ENCODE results near the gene SLC49A3. TPM values are rescaled to one million over a fixed set of nuclear protein-coding genes. Genes with fewer than 3 reads are reported as not detected.
A peak's percentile ranks its signal among the peaks of the same experiment; 100 is the strongest.

Gene SLC49A3
- total RNA-seq, 1 donor from 2014 or later, result 1.9 TPM

DNA sequence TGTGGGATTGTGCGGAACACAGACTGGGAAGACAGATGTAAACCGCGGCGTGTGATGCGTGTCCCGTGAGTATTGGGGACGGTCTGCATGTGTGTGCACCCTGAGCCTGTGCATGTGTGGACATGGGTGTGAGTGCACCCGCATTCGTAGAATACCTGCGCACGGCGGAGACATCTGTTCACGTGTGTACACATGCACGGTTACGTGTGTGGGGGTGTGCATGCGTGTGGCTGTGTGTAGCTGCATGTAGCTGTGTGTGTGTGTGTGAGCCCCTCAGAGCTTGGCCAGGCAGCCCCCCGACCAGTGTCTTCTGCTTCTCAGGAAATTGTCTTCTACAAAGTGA is 34.5 kb downstream of the SLC49A3 start:
- H3K4me3 ChIP-seq, result no peak overlapping the region
- H4K20me1 ChIP-seq (ENCODE audit: low read depth), result no peaks in the 10 kb centered on the region

DNA sequence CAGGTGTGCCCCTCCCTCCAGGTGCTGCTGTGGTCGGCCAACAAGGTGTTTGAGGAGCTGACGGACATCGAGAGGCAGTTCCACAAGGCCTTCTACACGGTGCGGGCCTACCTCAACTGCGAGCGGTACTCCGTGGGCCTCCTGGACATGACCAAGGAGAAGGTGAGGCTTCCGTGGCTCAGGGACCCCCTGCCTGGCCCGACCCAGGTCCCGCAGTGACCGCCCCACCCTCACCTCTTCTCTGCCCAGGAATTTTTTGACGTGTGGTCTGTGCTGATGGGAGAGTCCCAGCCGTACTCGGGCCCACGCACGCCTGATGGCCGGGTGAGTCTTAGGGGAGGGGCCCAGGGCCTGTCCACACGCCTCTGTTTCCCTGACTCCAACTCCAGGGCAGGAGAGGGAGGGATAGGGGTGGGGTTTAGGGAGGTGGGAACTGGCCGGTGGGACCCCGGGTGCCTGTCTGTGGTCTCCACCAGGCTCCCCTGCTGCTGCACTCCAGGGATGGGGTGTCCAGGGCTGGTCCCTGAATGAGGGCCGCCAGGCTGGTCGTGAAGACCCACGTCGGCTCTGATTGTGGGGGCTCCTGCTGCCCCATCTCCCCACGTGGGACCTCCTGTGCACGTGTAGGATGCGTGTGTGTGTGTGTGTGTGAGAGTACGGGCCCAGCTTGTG is 35.0 kb downstream of the SLC49A3 start:
- no peaks in the 10 kb centered on the region for H3K36me3 Mint-ChIP-seq
- no peak overlapping the region for H3K27ac ChIP-seq
- no peak overlapping the region for H3K27ac Mint-ChIP-seq
- H3F3A ChIP-seq (ENCODE audit: low read depth), result peaks cover under 1% of the 10 kb centered on the region
- H3K27me3 ChIP-seq, result no peaks in the 10 kb centered on the region
- no peak overlapping the region for H3K4me2 ChIP-seq
- peaks cover 7% of the 10 kb centered on the region for H3K4me1 Mint-ChIP-seq
- no peak overlapping the region for H3K4me3 ChIP-seq
- peaks cover under 1% of the 10 kb centered on the region for H3K4me1 ChIP-seq
- TF ChIP-seq EZH2phosphoT487 (IDR thresholded peaks at IDR 0.05) (no peak), EZH2 (IDR thresholded peaks at IDR 0.05) (no peak)
- TF ChIP-seq, protein P1, sequence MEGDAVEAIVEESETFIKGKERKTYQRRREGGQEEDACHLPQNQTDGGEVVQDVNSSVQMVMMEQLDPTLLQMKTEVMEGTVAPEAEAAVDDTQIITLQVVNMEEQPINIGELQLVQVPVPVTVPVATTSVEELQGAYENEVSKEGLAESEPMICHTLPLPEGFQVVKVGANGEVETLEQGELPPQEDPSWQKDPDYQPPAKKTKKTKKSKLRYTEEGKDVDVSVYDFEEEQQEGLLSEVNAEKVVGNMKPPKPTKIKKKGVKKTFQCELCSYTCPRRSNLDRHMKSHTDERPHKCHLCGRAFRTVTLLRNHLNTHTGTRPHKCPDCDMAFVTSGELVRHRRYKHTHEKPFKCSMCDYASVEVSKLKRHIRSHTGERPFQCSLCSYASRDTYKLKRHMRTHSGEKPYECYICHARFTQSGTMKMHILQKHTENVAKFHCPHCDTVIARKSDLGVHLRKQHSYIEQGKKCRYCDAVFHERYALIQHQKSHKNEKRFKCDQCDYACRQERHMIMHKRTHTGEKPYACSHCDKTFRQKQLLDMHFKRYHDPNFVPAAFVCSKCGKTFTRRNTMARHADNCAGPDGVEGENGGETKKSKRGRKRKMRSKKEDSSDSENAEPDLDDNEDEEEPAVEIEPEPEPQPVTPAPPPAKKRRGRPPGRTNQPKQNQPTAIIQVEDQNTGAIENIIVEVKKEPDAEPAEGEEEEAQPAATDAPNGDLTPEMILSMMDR (IDR thresholded peaks at IDR 0.05), result no peak
- peaks cover 4% of the 10 kb centered on the region for H3K27me3 Mint-ChIP-seq (ENCODE audit: insufficient read depth, low read depth)
- H2AFZ ChIP-seq (replicated peaks), result no peak overlapping the region
- no peaks in the 10 kb centered on the region for H3K79me2 ChIP-seq (ENCODE audit: low read depth)
- DNase-seq (ENCODE audit: low spot score), result no peak
- H4K20me1 ChIP-seq (ENCODE audit: low read depth), result no peaks in the 10 kb centered on the region
- no peak overlapping the region for H3K4me3 Mint-ChIP-seq
- H3K36me3 ChIP-seq, result no peaks in the 10 kb centered on the region
- no peaks in the 10 kb centered on the region for H3K9me3 ChIP-seq (ENCODE audit: low read depth)
- H3K9ac ChIP-seq, result no peak overlapping the region
- H3K9me3 Mint-ChIP-seq, result peaks cover 2% of the 10 kb centered on the region

More for the DNA sequence above, 34.5 kb downstream of the SLC49A3 start:
- Mint-ChIP-seq H3K36me3 (no peaks in the 10 kb centered on the region), H3K27ac (no peak overlapping the region), H3K27me3 (ENCODE audit: insufficient read depth, low read depth) (peaks cover 4% of the 10 kb centered on the region), H3K4me1 (peaks cover 7% of the 10 kb centered on the region), H3K9me3 (peaks cover 2% of the 10 kb centered on the region), H3K4me3 (no peak overlapping the region)
- H3F3A ChIP-seq (ENCODE audit: low read depth), result peaks cover 5% of the 10 kb centered on the region
- H3K27ac ChIP-seq, result no peak overlapping the region
- H3K4me1 ChIP-seq, result no peaks in the 10 kb centered on the region
- no peak overlapping the region for H3K9ac ChIP-seq
- no peak overlapping the region for H3K4me2 ChIP-seq
- H3K27me3 ChIP-seq, result no peaks in the 10 kb centered on the region
- no peak overlapping the region for H2AFZ ChIP-seq (replicated peaks)
- no peaks in the 10 kb centered on the region for H3K79me2 ChIP-seq (ENCODE audit: low read depth)
- no peak for DNase-seq (ENCODE audit: low spot score)
- no peaks in the 10 kb centered on the region for H3K9me3 ChIP-seq (ENCODE audit: low read depth)
- no peak for TF ChIP-seq EZH2phosphoT487 (IDR thresholded peaks at IDR 0.05)
- TF ChIP-seq EZH2 (IDR thresholded peaks at IDR 0.05), result no peak
- TF ChIP-seq, protein P1 (IDR thresholded peaks at IDR 0.05), result no peak
- H3K36me3 ChIP-seq, result no peaks in the 10 kb centered on the region

DNA sequence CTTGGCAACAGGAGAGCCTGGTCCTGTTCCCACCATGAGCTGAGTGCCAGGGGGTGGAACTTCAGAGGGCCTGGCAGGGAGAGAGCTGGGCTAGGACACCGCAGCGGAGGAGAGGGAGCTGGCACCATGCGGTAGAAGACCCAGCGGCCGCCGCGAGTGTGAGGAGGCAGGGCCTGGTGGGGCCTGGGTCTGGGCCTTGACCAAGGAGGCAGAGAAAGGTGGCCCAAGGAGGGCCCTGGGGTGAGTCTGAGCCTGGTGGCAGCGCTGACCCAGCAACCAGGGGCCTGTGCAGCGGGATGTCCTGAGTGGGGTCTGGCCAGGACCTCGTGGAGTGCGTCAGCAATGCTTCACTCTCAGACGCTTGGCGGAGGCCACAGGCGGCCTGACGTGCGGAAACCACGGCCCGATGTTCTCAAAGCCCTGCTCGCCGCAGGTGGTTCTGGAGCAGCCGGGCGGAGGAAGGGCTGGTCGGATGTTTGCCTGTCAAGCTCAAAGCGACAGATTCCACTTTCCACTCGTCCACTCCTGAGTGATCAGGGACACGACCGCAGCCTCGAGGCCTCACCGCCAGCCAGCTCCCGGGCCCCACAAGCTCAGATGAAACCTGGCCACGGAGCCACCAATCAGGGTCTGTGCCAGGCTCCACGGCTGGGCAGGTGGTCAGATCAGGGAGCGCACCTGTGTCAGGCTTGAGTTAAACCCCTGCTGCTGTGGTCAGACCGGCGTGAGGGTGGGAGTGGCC is 35.7 kb downstream of the SLC49A3 start:
- H3K36me3 Mint-ChIP-seq, result no peaks in the 10 kb centered on the region
- no peak overlapping the region for H3K27ac ChIP-seq
- peaks cover 8% of the 10 kb centered on the region for H3K4me1 ChIP-seq
- H3K4me2 ChIP-seq, result no peak overlapping the region
- no peaks in the 10 kb centered on the region for H3K9me3 ChIP-seq (ENCODE audit: low read depth)
- no peak overlapping the region for H3K4me3 Mint-ChIP-seq
- H3K27me3 Mint-ChIP-seq (ENCODE audit: insufficient read depth, low read depth), result peaks cover 4% of the 10 kb centered on the region
- no peak overlapping the region for H3K4me3 ChIP-seq
- H2AFZ ChIP-seq (replicated peaks), result no peak overlapping the region
- peaks cover 6% of the 10 kb centered on the region for H3F3A ChIP-seq (ENCODE audit: low read depth)
- H3K27ac Mint-ChIP-seq, result peak overlapping the region; percentile 17
- H3K27me3 ChIP-seq, result no peaks in the 10 kb centered on the region
- no peak overlapping the region for H3K9ac ChIP-seq
- DNase-seq (ENCODE audit: low spot score), result no peak
- H3K4me1 Mint-ChIP-seq, result peaks cover 7% of the 10 kb centered on the region
- no peaks in the 10 kb centered on the region for H4K20me1 ChIP-seq (ENCODE audit: low read depth)
- no peaks in the 10 kb centered on the region for H3K36me3 ChIP-seq
- peaks cover 2% of the 10 kb centered on the region for H3K9me3 Mint-ChIP-seq
- H3K79me2 ChIP-seq (ENCODE audit: low read depth), result no peaks in the 10 kb centered on the region
- TF ChIP-seq EZH2 (IDR thresholded peaks at IDR 0.05) (no peak), EZH2phosphoT487 (IDR thresholded peaks at IDR 0.05) (no peak)
- TF ChIP-seq, protein P1 (IDR thresholded peaks at IDR 0.05), result no peak
